ENCODE results near the gene MED13L.

MED13L gene

DNA sequence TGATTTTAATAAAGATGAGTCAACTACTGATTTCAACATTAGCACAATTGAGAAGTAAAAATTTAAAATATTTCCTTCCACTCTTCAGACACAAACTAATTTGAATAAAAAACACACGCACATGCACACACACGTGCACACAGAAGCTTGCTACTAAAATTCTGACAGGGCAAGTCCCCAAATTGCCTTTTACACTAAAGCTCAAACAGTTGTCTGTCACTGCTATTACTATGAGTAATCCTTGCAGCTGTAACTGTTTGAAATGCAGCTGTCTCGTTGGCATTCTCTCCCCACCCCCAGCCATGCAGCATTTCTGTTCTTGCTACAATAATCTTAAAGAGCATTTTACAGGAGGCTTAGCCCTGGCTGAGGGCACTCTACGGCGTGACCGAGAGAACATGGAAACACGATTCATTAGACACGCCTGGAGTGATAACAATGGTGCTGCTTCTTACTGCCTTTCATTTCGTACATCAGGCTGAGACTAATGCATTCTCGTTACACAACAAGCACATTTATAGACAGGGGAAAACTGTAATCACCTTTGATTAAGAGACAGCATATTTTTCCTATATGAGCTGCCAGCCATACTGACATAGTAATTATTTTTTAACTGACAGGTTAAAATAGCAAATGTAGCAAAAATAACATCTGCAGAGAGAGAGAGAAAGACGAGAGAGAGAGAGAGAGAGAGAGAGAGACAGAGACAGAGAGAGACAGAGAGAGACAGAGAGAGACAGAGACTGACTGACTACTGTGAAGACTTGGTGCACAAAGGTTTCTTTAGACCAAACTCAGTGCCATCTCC lies 153.8 kb downstream of the MED13L start:
- no CpG with 5 or more reads among the region's 11 CpGs for WGBS (ENCODE audit: insufficient coverage, insufficient read length)
- H3K27ac ChIP-seq (ENCODE audit: low read length), result no peak overlapping the region
- DNase-seq (ENCODE audit: low read depth, low spot score), result no peak
- no peaks in the 10 kb centered on the region for H3K36me3 ChIP-seq (ENCODE audit: control insufficient read depth, insufficient read depth, low read length)
- H3K4me1 ChIP-seq (ENCODE audit: control insufficient read depth, insufficient read depth, low read length), result peaks cover 4% of the 10 kb centered on the region
- no peak overlapping the region for H3K4me3 ChIP-seq (ENCODE audit: low read length)
- no peaks in the 10 kb centered on the region for H3K27me3 ChIP-seq (ENCODE audit: control insufficient read depth, insufficient read depth, low read length)
- no peaks in the 10 kb centered on the region for H3K9me3 ChIP-seq (ENCODE audit: control insufficient read depth, insufficient read depth, low read length)

DNA sequence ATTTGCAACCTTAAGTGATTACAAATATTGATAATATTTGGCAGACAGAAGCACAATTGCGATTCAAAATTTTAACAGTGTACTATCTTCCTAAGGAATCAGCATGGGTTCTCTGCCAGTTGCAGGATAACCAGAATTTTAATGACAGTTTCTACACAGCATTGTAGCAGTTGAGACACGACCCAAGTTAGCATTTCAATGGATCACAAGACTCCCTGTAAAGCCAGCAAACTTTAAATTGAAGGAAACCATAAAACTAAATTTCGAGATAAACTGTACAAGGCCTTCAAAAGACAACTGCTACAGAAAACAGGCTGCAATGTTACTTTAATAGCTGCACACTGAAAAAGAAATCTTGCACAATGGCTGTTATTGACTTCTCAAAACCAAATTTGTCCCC lies 154.9 kb downstream of the MED13L start:
- no peaks in the 10 kb centered on the region for H3K27me3 ChIP-seq (ENCODE audit: control insufficient read depth, insufficient read depth, low read length)
- H3K36me3 ChIP-seq (ENCODE audit: control insufficient read depth, insufficient read depth, low read length), result no peaks in the 10 kb centered on the region
- no peak overlapping the region for H3K27ac ChIP-seq (ENCODE audit: low read length)
- WGBS (ENCODE audit: insufficient coverage, insufficient read length), result no CpG with 5 or more reads among the region's 3 CpGs
- H3K4me1 ChIP-seq (ENCODE audit: control insufficient read depth, insufficient read depth, low read length), result peaks cover 3% of the 10 kb centered on the region
- no peak for DNase-seq (ENCODE audit: low read depth, low spot score)
- H3K4me3 ChIP-seq (ENCODE audit: low read length), result no peak overlapping the region
- H3K9me3 ChIP-seq (ENCODE audit: control insufficient read depth, insufficient read depth, low read length), result no peaks in the 10 kb centered on the region

DNA sequence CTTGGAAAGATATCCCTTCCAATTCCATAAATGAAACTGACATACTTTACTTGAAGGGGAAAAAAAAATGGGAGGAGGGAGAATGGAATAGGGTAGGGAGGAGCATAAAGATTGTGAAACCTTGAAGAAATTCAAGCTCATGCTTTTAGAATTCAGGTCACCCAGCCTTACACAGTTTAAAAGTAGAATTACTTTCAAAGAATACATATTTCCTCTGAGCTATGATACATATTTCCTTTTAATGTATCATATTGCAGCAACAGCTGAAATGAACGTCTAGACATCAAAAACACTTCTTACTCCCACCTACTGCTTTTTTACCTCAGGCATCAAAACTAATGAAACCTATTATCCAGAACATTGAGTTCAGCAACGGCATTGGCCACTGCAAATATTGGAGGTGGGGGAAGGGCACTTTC lies 156.0 kb downstream of the MED13L start:
- no peaks in the 10 kb centered on the region for H3K9me3 ChIP-seq (ENCODE audit: control insufficient read depth, insufficient read depth, low read length)
- no CpG with 5 or more reads among the region's 2 CpGs for WGBS (ENCODE audit: insufficient coverage, insufficient read length)
- H3K4me3 ChIP-seq (ENCODE audit: low read length), result no peak overlapping the region
- no peaks in the 10 kb centered on the region for H3K36me3 ChIP-seq (ENCODE audit: control insufficient read depth, insufficient read depth, low read length)
- H3K4me1 ChIP-seq (ENCODE audit: control insufficient read depth, insufficient read depth, low read length), result peaks cover 3% of the 10 kb centered on the region
- no peak overlapping the region for H3K27ac ChIP-seq (ENCODE audit: low read length)
- no peak for DNase-seq (ENCODE audit: low read depth, low spot score)
- no peaks in the 10 kb centered on the region for H3K27me3 ChIP-seq (ENCODE audit: control insufficient read depth, insufficient read depth, low read length)

DNA sequence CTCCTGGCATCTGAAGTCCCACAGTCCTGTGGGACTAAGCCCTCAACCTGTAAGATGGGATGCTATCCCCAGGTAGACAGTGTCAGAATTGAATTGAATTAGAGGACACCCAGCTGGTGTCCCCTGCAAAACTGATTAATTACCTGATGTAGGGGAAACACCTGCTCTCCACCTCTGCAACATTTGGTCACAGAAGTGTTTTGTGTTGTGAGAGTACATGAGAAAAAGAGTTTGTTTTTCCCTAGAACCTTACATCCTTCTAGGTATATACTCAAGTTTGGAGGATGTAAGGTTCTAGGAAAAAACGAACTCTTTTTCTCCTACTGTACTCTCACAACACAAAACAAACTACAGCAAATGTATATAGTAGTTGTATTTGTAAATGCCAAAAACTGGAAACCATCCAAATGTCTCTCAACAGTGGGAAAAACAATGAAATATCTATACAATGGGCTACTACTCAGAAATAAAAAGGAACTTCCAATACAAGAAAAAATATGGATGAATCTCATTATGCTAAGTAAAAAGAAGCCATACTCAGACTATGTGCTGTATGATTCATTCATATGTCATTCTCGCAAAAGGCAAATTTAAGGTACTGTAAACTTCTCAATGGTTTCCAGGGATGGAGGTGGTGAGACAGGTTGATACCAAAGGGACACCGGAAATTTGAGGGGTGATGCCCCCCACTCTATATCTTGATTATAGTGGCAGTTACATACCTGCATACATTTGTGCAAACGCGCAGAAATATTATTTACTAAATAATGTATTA lies 160.7 kb downstream of the MED13L start:
- Histone ChIP-seq H3K27me3 (ENCODE audit: control insufficient read depth, insufficient read depth, low read length) (no peaks in the 10 kb centered on the region), H3K36me3 (ENCODE audit: control insufficient read depth, insufficient read depth, low read length) (no peaks in the 10 kb centered on the region), H3K4me3 (ENCODE audit: low read length) (no peak overlapping the region), H3K4me1 (ENCODE audit: control insufficient read depth, insufficient read depth, low read length) (no peaks in the 10 kb centered on the region), H3K27ac (ENCODE audit: low read length) (no peak overlapping the region), H3K9me3 (ENCODE audit: control insufficient read depth, insufficient read depth, low read length) (no peaks in the 10 kb centered on the region)
- WGBS (ENCODE audit: insufficient coverage, insufficient read length), result no CpG with 5 or more reads among the region's 5 CpGs
- no peak for DNase-seq (ENCODE audit: low read depth, low spot score)

DNA sequence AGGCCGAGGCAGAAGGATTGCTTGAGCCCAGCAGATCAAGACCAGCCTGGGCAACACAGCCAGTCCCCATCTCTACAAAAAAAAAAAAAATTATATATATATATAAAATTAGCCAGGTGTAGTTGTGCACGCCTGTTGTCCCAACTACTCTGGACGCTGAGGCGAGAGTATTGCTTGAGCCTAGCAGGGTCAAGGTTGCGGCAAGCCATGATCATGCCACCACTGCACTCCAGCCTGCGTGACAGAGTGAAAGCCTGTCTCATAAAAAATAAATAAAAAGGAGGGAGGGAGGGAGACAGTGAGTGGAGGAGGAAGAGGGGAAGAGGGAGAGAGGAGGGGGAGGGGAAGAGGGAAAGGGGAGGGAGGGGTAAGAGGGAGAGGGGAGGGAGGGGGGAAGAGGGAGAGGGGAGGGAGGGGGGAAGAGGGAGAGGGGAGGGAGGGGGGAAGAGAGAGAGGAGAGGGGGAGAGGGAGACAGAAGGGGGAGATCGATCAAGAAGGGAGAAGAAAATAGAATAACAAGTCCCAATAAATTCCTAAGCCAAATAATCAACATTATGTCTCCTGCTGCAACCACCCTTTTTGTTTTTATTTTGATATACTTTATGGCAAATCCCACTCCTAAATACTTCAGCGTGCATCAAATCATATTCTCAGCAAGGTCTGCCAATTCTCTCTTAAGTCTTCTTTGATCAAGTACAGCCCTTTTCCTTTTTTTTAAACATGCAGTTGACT lies 163.9 kb downstream of the MED13L start:
- no peak overlapping the region for H3K27ac ChIP-seq (ENCODE audit: low read length)
- DNase-seq (ENCODE audit: low read depth, low spot score), result no peak
- no peak overlapping the region for H3K4me3 ChIP-seq (ENCODE audit: low read length)
- H3K36me3 ChIP-seq (ENCODE audit: control insufficient read depth, insufficient read depth, low read length), result no peaks in the 10 kb centered on the region
- no peaks in the 10 kb centered on the region for H3K27me3 ChIP-seq (ENCODE audit: control insufficient read depth, insufficient read depth, low read length)
- WGBS (ENCODE audit: insufficient coverage, insufficient read length), result no CpG with 5 or more reads among the region's 8 CpGs
- H3K4me1 ChIP-seq (ENCODE audit: control insufficient read depth, insufficient read depth, low read length), result no peaks in the 10 kb centered on the region
- H3K9me3 ChIP-seq (ENCODE audit: control insufficient read depth, insufficient read depth, low read length), result no peaks in the 10 kb centered on the region

DNA sequence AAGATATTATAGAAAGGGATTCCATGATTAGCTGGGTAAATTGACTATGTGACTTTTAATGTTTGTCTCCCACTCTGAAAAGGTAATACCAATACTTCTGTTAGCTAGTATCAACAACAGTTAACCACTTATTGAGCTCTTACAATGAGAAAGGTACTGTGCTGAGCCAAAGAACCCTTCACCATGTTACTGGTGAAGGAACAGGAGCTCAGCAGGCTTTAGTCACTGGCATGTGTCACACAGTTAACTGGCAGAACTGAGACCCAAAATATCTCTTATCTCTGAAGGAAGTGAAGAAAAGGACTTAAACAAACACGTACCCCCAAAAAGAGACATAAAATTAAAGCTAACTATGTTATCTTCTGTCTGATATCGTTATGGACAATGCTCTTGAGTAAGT lies 170.6 kb downstream of the MED13L start:
- no peaks in the 10 kb centered on the region for H3K36me3 ChIP-seq (ENCODE audit: control insufficient read depth, insufficient read depth, low read length)
- H3K4me1 ChIP-seq (ENCODE audit: control insufficient read depth, insufficient read depth, low read length), result no peaks in the 10 kb centered on the region
- WGBS (ENCODE audit: insufficient coverage, insufficient read length), result no CpG with 5 or more reads among the region's 2 CpGs
- H3K9me3 ChIP-seq (ENCODE audit: control insufficient read depth, insufficient read depth, low read length), result no peaks in the 10 kb centered on the region
- no peaks in the 10 kb centered on the region for H3K27me3 ChIP-seq (ENCODE audit: control insufficient read depth, insufficient read depth, low read length)
- DNase-seq (ENCODE audit: low read depth, low spot score), result no peak
- no peak overlapping the region for H3K4me3 ChIP-seq (ENCODE audit: low read length)
- no peak overlapping the region for H3K27ac ChIP-seq (ENCODE audit: low read length)

DNA sequence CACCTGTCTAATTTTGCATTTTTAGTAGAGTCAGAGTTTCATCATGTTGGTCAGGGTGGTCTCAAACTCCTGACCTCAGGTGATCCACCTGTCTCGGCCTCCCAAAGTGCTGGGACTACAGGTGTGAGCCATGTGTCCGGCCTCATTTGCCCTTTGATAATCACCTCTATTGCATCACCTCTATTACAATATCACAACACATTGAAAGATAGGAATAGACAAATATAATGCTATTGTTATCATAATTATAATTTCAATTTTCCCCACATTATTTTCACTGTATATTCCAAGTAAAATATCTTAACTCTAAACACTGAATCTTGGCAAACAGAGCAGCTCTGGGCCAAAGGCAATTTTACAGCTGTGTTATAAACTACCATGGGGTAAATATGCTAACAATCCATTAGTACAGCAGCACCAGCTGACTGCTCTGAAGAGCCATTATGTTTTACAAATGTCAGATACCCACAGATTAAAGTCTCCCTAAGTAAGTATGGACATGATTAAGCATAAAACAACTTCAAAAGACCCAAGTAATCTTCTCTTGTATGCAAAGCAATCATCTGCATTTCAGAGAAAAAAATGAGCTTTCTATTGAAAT lies 173.2 kb downstream of the MED13L start:
- no peak overlapping the region for H3K27ac ChIP-seq (ENCODE audit: low read length)
- no peak for DNase-seq (ENCODE audit: low read depth, low spot score)
- H3K4me1 ChIP-seq (ENCODE audit: control insufficient read depth, insufficient read depth, low read length), result no peaks in the 10 kb centered on the region
- H3K36me3 ChIP-seq (ENCODE audit: control insufficient read depth, insufficient read depth, low read length), result no peaks in the 10 kb centered on the region
- no CpG with 5 or more reads among the region's 2 CpGs for WGBS (ENCODE audit: insufficient coverage, insufficient read length)
- no peak overlapping the region for H3K4me3 ChIP-seq (ENCODE audit: low read length)
- no peaks in the 10 kb centered on the region for H3K9me3 ChIP-seq (ENCODE audit: control insufficient read depth, insufficient read depth, low read length)
- H3K27me3 ChIP-seq (ENCODE audit: control insufficient read depth, insufficient read depth, low read length), result no peaks in the 10 kb centered on the region

DNA sequence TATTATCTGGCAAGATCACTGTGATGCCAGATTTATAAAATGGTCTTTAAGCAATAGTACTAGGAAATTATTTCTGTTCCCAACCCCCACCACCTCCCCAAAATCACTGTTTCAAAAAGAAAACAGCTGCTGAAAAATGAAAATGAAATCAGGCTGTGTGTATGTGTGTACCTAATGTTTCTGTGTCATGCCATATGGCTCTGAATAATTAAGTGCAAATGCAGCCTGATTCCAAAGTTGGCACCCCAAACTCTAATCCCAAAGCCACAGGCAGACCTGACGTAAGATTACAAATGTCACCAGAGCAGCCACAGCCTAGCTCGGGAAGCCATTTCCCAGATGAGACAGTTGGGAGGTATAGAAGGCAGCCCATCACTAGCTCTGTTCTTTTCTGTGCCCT lies 175.5 kb downstream of the MED13L start:
- no peak overlapping the region for H3K4me3 ChIP-seq (ENCODE audit: low read length)
- no peaks in the 10 kb centered on the region for H3K4me1 ChIP-seq (ENCODE audit: control insufficient read depth, insufficient read depth, low read length)
- H3K9me3 ChIP-seq (ENCODE audit: control insufficient read depth, insufficient read depth, low read length), result no peaks in the 10 kb centered on the region
- no peaks in the 10 kb centered on the region for H3K36me3 ChIP-seq (ENCODE audit: control insufficient read depth, insufficient read depth, low read length)
- no CpG with 5 or more reads among the region's 2 CpGs for WGBS (ENCODE audit: insufficient coverage, insufficient read length)
- H3K27me3 ChIP-seq (ENCODE audit: control insufficient read depth, insufficient read depth, low read length), result no peaks in the 10 kb centered on the region
- no peak overlapping the region for H3K27ac ChIP-seq (ENCODE audit: low read length)
- DNase-seq (ENCODE audit: low read depth, low spot score), result no peak

DNA sequence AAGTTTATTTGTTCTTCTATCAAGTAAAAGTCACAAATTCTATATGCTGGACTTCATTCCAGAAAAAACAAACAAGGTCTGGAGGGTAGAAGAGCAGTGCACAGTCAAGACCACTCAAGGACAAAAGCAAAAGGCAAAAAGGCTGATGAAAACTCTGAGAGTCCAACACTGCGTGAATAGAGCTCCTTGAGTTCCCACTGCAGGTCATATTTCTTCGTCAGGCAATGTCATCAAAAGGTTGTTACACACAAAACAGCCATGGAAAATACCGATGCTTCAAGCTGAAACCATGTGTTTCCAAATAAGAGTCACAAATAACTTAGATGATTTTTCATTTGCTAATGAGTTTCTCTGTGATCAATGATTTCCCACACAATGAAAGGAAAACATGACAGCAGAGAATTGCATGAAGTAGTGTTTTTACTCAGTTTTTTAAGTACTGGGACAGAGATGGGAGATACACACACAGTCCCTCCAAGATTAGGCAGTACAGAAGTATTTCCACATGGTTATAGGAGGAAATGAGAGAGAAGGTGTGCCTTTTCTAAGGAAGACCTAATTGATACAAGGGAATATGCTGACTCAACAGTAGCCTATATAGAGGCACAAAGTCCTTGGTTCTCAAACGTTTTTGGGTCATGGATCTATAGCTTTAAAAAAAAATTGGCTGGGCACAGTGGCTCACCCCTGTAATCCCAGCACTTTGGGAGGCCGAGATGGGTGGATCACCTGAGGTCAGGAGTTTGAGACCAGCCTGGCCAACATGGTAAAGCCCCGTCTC lies 177.7 kb downstream of the MED13L start:
- H3K27me3 ChIP-seq (ENCODE audit: control insufficient read depth, insufficient read depth, low read length), result no peaks in the 10 kb centered on the region
- no peak overlapping the region for H3K27ac ChIP-seq (ENCODE audit: low read length)
- H3K4me1 ChIP-seq (ENCODE audit: control insufficient read depth, insufficient read depth, low read length), result no peaks in the 10 kb centered on the region
- H3K36me3 ChIP-seq (ENCODE audit: control insufficient read depth, insufficient read depth, low read length), result no peaks in the 10 kb centered on the region
- WGBS (ENCODE audit: insufficient coverage, insufficient read length), result no CpG with 5 or more reads among the region's 6 CpGs
- H3K9me3 ChIP-seq (ENCODE audit: control insufficient read depth, insufficient read depth, low read length), result no peaks in the 10 kb centered on the region
- DNase-seq (ENCODE audit: low read depth, low spot score), result no peak
- no peak overlapping the region for H3K4me3 ChIP-seq (ENCODE audit: low read length)

All from iPS DF 6.9 (cell line).